NCI-H345 (cell line): ENCODE measurements around the gene LRPPRC.
A peak's percentile ranks its signal among the peaks of the same experiment; 100 is the strongest.
"Not testable (repeated sequence)": the region's sequence is repeated elsewhere in the genome, so short reads cannot be mapped to it uniquely, and the experiment has no call there.

Experiments used
- DNase-seq: peaks from one replicate; lab custom pipeline; 2025; lab: John Stamatoyannopoulos, UW

The LRPPRC gene

GRCh38 chr2:43977677-43978375 is 18.0 kb downstream of the LRPPRC start:
- no peak for DNase-seq

GRCh38 chr2:43960921-43961320 is 34.9 kb downstream of the LRPPRC start:
- DNase-seq, result no peak

- DNase-seq, result no peak
These were observed 37.2 kb downstream of the LRPPRC start for GRCh38 chr2:43958397-43959275.

- DNase-seq, result peak; percentile 19
These were observed 45.3 kb downstream of the LRPPRC start for GRCh38 chr2:43950383-43951008.

- no peak for DNase-seq
These were observed 47.4 kb downstream of the LRPPRC start for GRCh38 chr2:43948370-43948769.

GRCh38 chr2:43946685-43947084 is 49.1 kb downstream of the LRPPRC start:
- DNase-seq, result no peak

- no peak for DNase-seq
These were observed 50.4 kb downstream of the LRPPRC start for GRCh38 chr2:43945439-43945838.

GRCh38 chr2:43944915-43945314 is 50.9 kb downstream of the LRPPRC start:
- DNase-seq, result no peak

GRCh38 chr2:43943809-43944452 is 51.9 kb downstream of the LRPPRC start:
- peak; percentile 18 for DNase-seq

GRCh38 chr2:43943323-43943722 is 52.5 kb downstream of the LRPPRC start:
- DNase-seq, result no peak

GRCh38 chr2:43942881-43943280 is 52.9 kb downstream of the LRPPRC start:
- no peak for DNase-seq

- no peak for DNase-seq
These were observed 53.8 kb downstream of the LRPPRC start for GRCh38 chr2:43941966-43942365.

- no peak for DNase-seq
These were observed 54.4 kb downstream of the LRPPRC start for GRCh38 chr2:43941359-43941758.

GRCh38 chr2:43939695-43940256 is 56.0 kb downstream of the LRPPRC start:
- DNase-seq, result no peak

GRCh38 chr2:43937269-43937820 is 58.4 kb downstream of the LRPPRC start:
- DNase-seq, result no peak

GRCh38 chr2:43934567-43934966 is 61.2 kb downstream of the LRPPRC start:
- DNase-seq, result no peak

- no peak for DNase-seq
These were observed 64.5 kb downstream of the LRPPRC start for GRCh38 chr2:43931293-43931692.

GRCh38 chr2:43927442-43927841 is 68.3 kb downstream of the LRPPRC start:
- no peak for DNase-seq

- DNase-seq, result no peak
These were observed 70.4 kb downstream of the LRPPRC start for GRCh38 chr2:43925431-43925830.

- no peak for DNase-seq
These were observed 71.3 kb downstream of the LRPPRC start for GRCh38 chr2:43924463-43924862.

- DNase-seq, result not testable (repeated sequence)
These were observed 84.5 kb downstream of the LRPPRC start for GRCh38 chr2:43911136-43911790.
